Neuronal stem cell (in vitro differentiated cells): ENCODE measurements around the gene SLC19A1.

ENCODE experiments used
- DNase-seq: peaks from one replicate; pipeline ENCODE4 v3.0.0-alpha.2; 2013; ENCODE audit warnings: low spot score
- H2AFZ ChIP-seq: one replicate; pipeline ENCODE4 v1.6.1; 2013; ENCODE audit warnings: mild to moderate bottlenecking, low read length, inconsistent platforms
- H2AK5ac ChIP-seq: 2 replicates; pipeline ENCODE4 v1.6.1; 2013; ENCODE audit warnings: low read depth, mild to moderate bottlenecking, inconsistent platforms, low read length, moderate library complexity, mixed read lengths
- H2BK120ac ChIP-seq: 2 replicates; pipeline ENCODE4 v1.6.1; 2013; ENCODE audit warnings: low read depth, mild to moderate bottlenecking, inconsistent platforms, low read length, moderate library complexity, mixed read lengths
- H2BK12ac ChIP-seq: one replicate; pipeline ENCODE4 v1.6.1; 2013; ENCODE audit warnings: low read length, inconsistent platforms
- H2BK15ac ChIP-seq: 2 replicates; pipeline ENCODE4 v1.6.1; 2013; ENCODE audit warnings: mild to moderate bottlenecking, low read length, inconsistent platforms, mixed read lengths
- H2BK5ac ChIP-seq: one replicate; pipeline ENCODE4 v1.6.1; 2013; ENCODE audit warnings: inconsistent platforms, mild to moderate bottlenecking, low read length, moderate library complexity
- H3K14ac ChIP-seq: one replicate; pipeline ENCODE4 v1.6.1; 2013; ENCODE audit warnings: low read length, inconsistent platforms
- H3K18ac ChIP-seq: 2 replicates; pipeline ENCODE4 v1.6.1; 2013; ENCODE audit warnings: low read length, inconsistent platforms
- H3K23ac ChIP-seq: 2 replicates; pipeline ENCODE4 v1.6.1; 2013; ENCODE audit warnings: low read depth, mild to moderate bottlenecking, mixed read lengths, low read length, inconsistent platforms; ENCODE audit not compliant: poor library complexity
- H3K27ac ChIP-seq: replicated peaks from 3 replicates; pipeline ENCODE4 v1.5.1; 2013; ENCODE audit warnings: low read length, inconsistent platforms
- H3K27me3 ChIP-seq, 3 experiments: 2 replicates each; pipeline ENCODE4 v1.6.1; 2013; ENCODE audit warnings: low read length in 3 of 3, mild to moderate bottlenecking in 2 of 3, inconsistent platforms in 1 of 3, low read depth in 1 of 3, mixed read lengths in 1 of 3, moderate library complexity in 1 of 3; ENCODE audit not compliant: control insufficient read depth in 3 of 3, insufficient read depth in 3 of 3
- H3K36me3 ChIP-seq, 2 donors: replicated peaks in 1 of 2; 2 replicates each; pipeline ENCODE4 v1.6.1; 2013; ENCODE audit warnings: low read length in 2 of 2; ENCODE audit not compliant: control insufficient read depth in 2 of 2, insufficient read depth in 2 of 2
- H3K4ac ChIP-seq: 2 replicates; pipeline ENCODE4 v1.6.1; 2013; ENCODE audit warnings: inconsistent platforms, mild to moderate bottlenecking, low read length, moderate library complexity
- H3K4me1 ChIP-seq, 2 donors: 1 replicate in 1 of 2; 2 replicates in 1 of 2; pipeline ENCODE4 v1.6.1; 2013; ENCODE audit warnings: low read length in 2 of 2, low read depth in 1 of 2; ENCODE audit not compliant: control insufficient read depth in 2 of 2, insufficient read depth in 1 of 2
- H3K4me2 ChIP-seq: one replicate; pipeline ENCODE4 v1.6.1; 2013; ENCODE audit warnings: mild to moderate bottlenecking, low read length, inconsistent platforms; ENCODE audit not compliant: insufficient read depth, poor library complexity, severe bottlenecking
- H3K4me3 ChIP-seq, 2 donors: 2 replicates each; pipeline ENCODE4 v1.5.1; 2013; ENCODE audit warnings: low read length in 2 of 2, mild to moderate bottlenecking in 2 of 2, inconsistent platforms in 1 of 2, moderate library complexity in 1 of 2
- H3K79me1 ChIP-seq: one replicate; pipeline ENCODE4 v1.6.1; 2013; ENCODE audit warnings: low read depth, mild to moderate bottlenecking, inconsistent platforms, low read length, moderate library complexity
- H3K9ac ChIP-seq: one replicate; pipeline ENCODE4 v1.6.1; 2013; ENCODE audit warnings: mild to moderate bottlenecking, low read depth, low read length, inconsistent platforms; ENCODE audit not compliant: poor library complexity
- H3K9me3 ChIP-seq, 2 donors: replicated peaks in 1 of 2; 2 replicates each; pipeline versions ENCODE3 to v1.6.1; 2013; ENCODE audit warnings: low read length in 2 of 2, mild to moderate bottlenecking in 2 of 2, inconsistent platforms in 1 of 2, low read depth in 1 of 2, mixed read lengths in 1 of 2, moderate library complexity in 1 of 2; ENCODE audit not compliant: control insufficient read depth in 2 of 2, insufficient read depth in 1 of 2
- H4K8ac ChIP-seq: one replicate; pipeline ENCODE4 v1.6.1; 2013; ENCODE audit warnings: low read depth, mild to moderate bottlenecking, inconsistent platforms, low read length, moderate library complexity
- H4K91ac ChIP-seq: one replicate; pipeline ENCODE4 v1.6.1; 2013; ENCODE audit warnings: low read length, low read depth, mild to moderate bottlenecking, inconsistent platforms; ENCODE audit not compliant: poor library complexity
- WGBS, 2 donors: extraction: QIAGEN DNeasy Blood & Tissue Kit; methylation state at CpG; one replicate each; pipeline ENCODE4 v1.1.7; 2013; ENCODE audit warnings: missing lambda C conversion rate in 2 of 2, mixed read lengths in 1 of 2; ENCODE audit not compliant: insufficient read length in 2 of 2, insufficient replicate concordance in 1 of 2; ENCODE audit errors: extremely low coverage in 2 of 2; 5-methylcytosine and 5-hydroxymethylcytosine counted together

Gene SLC19A1

DNA sequence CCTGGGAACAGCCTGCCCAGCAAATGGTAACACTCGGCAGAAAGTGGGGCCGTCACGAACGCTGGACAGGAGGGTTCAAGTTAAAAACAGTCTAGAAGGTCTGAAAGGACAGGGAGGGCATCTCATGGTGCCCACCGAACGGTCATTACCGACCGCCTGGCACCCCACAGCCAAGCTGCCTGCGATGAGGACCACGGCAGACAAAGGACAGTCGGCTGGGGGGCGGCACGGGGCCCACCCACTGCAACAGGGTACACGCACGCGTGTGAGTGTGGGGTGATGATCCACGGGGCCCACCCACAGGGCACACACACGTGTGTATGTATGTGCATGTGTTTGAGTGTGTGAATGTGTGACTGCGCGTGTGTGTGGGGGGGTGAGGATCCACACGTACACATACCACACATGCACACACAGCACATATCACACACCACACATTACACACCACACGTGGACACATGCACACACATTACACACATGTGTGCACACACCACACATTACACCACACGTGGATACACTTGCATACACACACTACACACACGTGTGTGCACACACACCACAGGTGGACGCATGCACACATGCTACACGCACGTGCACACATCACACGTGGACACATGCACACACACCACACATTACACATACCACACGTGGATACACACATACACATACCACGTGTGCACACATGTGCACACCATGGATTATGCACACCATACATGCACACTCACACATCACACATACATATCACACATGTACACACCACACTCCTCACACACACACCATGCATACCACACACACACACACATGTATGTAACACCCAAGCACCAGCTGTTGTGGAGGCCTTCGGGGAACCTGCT lies 63.2 kb downstream of the SLC19A1 start:
- H3K4me2 ChIP-seq: no peak overlapping the region
- no peak overlapping the region for H2BK5ac ChIP-seq
- H3K4me1 ChIP-seq: peaks cover 2 to 3% of the 10 kb centered on the region in 2 donors
- H3K79me1 ChIP-seq: peaks cover 3% of the 10 kb centered on the region
- H4K91ac ChIP-seq: no peak overlapping the region
- peaks cover 0 to 12% of the 10 kb centered on the region in 2 donors for H3K9me3 ChIP-seq
- H3K23ac ChIP-seq: peak overlapping the region; percentile 92
- no peak overlapping the region for H2AFZ ChIP-seq
- H3K4me3 ChIP-seq: peak overlapping the region in 1 of 2 donors; percentile 66
- no peak overlapping the region for H2BK120ac ChIP-seq
- peak overlapping the region; percentile 67 for H3K18ac ChIP-seq
- no peak overlapping the region for H2AK5ac ChIP-seq
- peaks cover 0 to 14% (median 5%) of the 10 kb centered on the region in 3 experiments for H3K27me3 ChIP-seq
- peaks cover 0 to 29% of the 10 kb centered on the region in 2 donors for H3K36me3 ChIP-seq
- H3K27ac ChIP-seq: no peak overlapping the region
- no peak overlapping the region for H4K8ac ChIP-seq
- H3K9ac ChIP-seq: peak overlapping the region; percentile 65
- H2BK12ac ChIP-seq: peak overlapping the region; percentile 78
- H3K14ac ChIP-seq: peak overlapping the region; percentile 49
- DNase-seq: no peak
- H2BK15ac ChIP-seq: peak overlapping the region; percentile 15
- WGBS, 2 donors: no CpG with 5 or more reads among the region's 31 CpGs
- peak overlapping the region; percentile 79 for H3K4ac ChIP-seq

DNA sequence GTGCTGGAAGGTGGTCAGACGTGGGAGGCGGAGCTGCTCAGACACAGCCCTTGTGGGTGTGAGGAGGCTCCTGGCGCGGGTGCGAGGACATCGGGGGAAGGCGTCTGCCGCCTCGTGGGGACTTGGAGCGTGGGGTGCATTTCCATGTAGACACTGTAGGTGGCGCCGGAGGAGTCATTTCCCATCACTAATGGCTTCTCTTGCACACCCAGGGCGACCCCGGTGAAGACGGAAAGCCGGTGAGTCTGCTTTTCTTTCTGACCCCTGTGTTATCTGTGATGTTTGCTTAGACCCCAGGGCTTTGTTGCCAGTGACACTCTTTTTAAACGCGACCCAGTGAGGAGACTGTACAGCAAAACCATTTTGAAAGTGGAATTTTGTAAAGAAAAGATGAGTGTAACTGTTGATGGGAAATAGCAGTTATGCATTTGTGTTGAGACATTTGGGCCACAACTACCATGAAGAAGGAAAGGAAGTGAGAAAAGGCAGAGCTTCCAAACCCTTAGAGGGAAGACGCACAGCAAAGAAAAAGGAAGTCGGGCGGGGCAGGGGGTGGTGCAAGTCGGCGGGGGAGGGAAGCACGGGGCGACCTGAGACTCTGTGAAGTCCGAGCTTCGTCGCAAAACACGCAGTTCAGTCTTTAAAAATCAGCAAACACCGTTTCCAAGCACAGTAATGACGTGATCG lies 64.0 kb downstream of the SLC19A1 start:
- Histone ChIP-seq H2BK15ac (peak overlapping the region; percentile 12), H2AK5ac (peak overlapping the region; percentile 95), H3K27ac (no peak overlapping the region), H3K9ac (no peak overlapping the region), H3K4me3 (no peak overlapping the region), H3K14ac (peak overlapping the region; percentile 94), H3K4me1 (peaks cover 2 to 3% of the 10 kb centered on the region in 2 donors), H2BK12ac (peak overlapping the region; percentile 90), H3K23ac (peak overlapping the region; percentile 92), H3K18ac (peak overlapping the region; percentile 72), H2AFZ (peak overlapping the region; percentile 68), H3K4me2 (no peak overlapping the region), H3K4ac (no peak overlapping the region), H4K91ac (no peak overlapping the region), H2BK120ac (peak overlapping the region; percentile 72), H3K27me3 (peaks cover 0 to 14% (median 5%) of the 10 kb centered on the region in 3 experiments), H3K79me1 (peaks cover 4% of the 10 kb centered on the region), H2BK5ac (no peak overlapping the region), H4K8ac (no peak overlapping the region), H3K36me3 (peaks cover 0 to 25% of the 10 kb centered on the region in 2 donors), H3K9me3 (peaks cover 0 to 11% of the 10 kb centered on the region in 2 donors)
- peak; percentile 61 for DNase-seq
- no CpG with 5 or more reads among the region's 32 CpGs for WGBS, 2 donors

DNA sequence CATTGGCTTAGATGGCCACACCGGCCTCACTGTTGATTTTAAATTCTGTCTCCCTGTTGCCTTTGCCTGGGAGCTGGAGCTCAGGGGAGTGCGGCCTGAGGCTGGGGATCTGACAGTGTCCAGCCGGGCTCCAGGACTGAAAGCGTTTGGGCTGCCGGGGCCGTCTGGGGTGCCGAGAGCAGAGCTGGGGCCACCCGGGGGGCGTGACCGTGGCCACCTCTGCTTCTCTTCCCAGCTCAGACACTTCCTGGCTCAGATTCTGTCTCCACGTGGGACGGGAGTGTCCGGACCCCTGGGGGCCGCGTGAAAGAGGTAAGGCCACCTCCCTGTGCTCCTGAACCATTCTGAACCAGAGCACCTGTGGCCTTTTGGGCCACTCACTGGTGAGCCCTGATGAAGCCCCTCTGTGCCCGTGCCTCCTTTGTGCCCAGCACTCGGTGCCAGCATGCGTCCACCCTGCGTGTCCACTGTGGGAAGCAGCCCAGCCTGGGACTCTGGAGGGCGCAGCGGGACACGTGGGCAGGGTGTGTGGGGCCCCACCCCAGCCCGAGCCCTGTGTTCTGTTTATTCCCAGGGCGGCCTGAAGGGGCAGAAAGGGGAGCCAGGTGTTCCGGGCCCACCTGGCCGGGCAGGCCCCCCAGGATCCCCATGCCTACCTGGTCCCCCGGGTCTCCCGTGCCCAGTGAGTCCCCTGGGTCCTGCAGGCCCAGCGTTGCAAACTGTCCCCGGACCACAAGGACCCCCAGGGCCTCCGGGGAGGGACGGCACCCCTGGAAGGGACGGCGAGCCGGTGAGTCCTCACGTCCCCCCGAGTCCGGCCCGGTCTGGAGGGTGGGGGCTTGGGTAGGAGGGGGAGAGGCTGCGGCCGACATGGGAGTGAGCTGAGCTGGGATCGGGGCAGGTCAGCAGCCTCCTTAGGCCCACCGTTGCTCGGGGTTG lies 64.8 kb downstream of the SLC19A1 start:
- Histone ChIP-seq H3K27ac (no peak overlapping the region), H3K14ac (peak overlapping the region; percentile 94), H3K23ac (peak overlapping the region; percentile 80), H3K36me3 (peaks cover 0 to 25% of the 10 kb centered on the region in 2 donors), H3K9ac (no peak overlapping the region), H3K18ac (peak overlapping the region; percentile 72), H4K8ac (no peak overlapping the region), H2BK120ac (peak overlapping the region; percentile 72), H2BK5ac (peak overlapping the region; percentile 71), H3K4me2 (no peak overlapping the region), H3K4me3 (no peak overlapping the region), H3K4me1 (peaks cover 2 to 6% of the 10 kb centered on the region in 2 donors), H3K79me1 (peaks cover 11% of the 10 kb centered on the region), H4K91ac (no peak overlapping the region), H2AK5ac (peak overlapping the region; percentile 95), H3K9me3 (peaks cover 0 to 11% of the 10 kb centered on the region in 2 donors), H2BK15ac (peak overlapping the region; percentile 12), H2AFZ (peak overlapping the region; percentile 68), H2BK12ac (peak overlapping the region; percentile 90), H3K4ac (no peak overlapping the region), H3K27me3 (peaks cover 0 to 19% (median 5%) of the 10 kb centered on the region in 3 experiments)
- WGBS, 2 donors: no CpG with 5 or more reads among the region's 44 CpGs
- no peak for DNase-seq
